HAP-1 (cell line): ENCODE data around the gene PAM16.

Experiments used
- DNase-seq, 2 experiments: peaks; one replicate each; pipeline ENCODE4 v3.0.0-alpha.2; 2016 to 2020; ENCODE audit warnings: low spot score in 2 of 2
- H3K27me3 ChIP-seq: fragments of 250-450 bp; sonication (Bioruptor Pico); 2 replicates; pipeline ENCODE4 v1.5.1; 2020; ENCODE audit warnings: low read depth, mild to moderate bottlenecking, moderate library complexity
- H3K36me3 ChIP-seq: fragments of 250-450 bp; sonication (Bioruptor Pico); replicated peaks from 2 replicates; pipeline ENCODE4 v1.5.1; 2020; ENCODE audit warnings: mild to moderate bottlenecking
- H3K4me1 ChIP-seq: fragments of 250-450 bp; sonication (Bioruptor Pico); 2 replicates; pipeline ENCODE4 v1.5.1; 2020; ENCODE audit warnings: mild to moderate bottlenecking
- H3K4me3 ChIP-seq: fragments of 250-450 bp; sonication (Bioruptor Pico); 2 replicates; pipeline ENCODE4 v1.5.1; 2020; ENCODE audit warnings: mild to moderate bottlenecking, moderate library complexity
- H3K9me3 ChIP-seq: fragments of 250-450 bp; sonication (Bioruptor Pico); 2 replicates; pipeline ENCODE4 v1.5.1; 2020; ENCODE audit warnings: mild to moderate bottlenecking, moderate library complexity
- in situ Hi-C: fragments of 300-500 bp; cut with MboI; formaldehyde crosslinking; loops from 3 replicates; pipeline ENCODE4 v1.14.3; 2020; ENCODE audit warnings: low sequenced_read_pairs, inconsistent platforms, mixed read lengths

Gene PAM16

GRCh38 chr16:4298761-4299522 lies 52.2 kb downstream of the PAM16 start:
- H3K36me3 ChIP-seq, result 0 out of 2 replicates have a peak, but pooled peaks cover 3% of the 10 kb centered on the region
- peaks cover 5% of the 10 kb centered on the region for H3K4me1 ChIP-seq
- DNase-seq, result peak; percentile 38 to 74
- H3K4me3 ChIP-seq, result no peak overlapping the region
- H3K9me3 ChIP-seq, result no peaks in the 10 kb centered on the region
- no peaks in the 10 kb centered on the region for H3K27me3 ChIP-seq
- in situ Hi-C loops, result no loop called here

DNA sequence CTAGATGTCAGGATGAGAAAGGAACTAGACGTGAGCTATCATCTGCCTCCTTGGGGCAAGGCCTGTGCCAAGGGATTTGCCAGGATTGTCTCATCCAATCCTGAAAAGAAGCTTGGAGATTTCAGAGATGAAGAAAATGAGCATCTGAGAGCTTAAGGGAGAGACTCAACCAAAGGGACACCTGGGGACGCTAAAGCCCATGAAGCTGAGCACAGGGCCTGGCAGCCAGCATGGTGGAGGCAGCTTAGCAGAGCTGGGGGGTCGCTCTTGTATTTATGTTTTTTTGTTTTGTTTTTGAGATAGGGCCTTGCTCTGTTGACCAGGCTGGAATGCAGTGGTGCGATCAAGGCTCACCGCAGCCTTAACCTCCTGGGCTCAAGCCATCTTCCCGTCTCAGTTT lies 53.6 kb downstream of the PAM16 start:
- Histone ChIP-seq H3K36me3 (no peaks in the 10 kb centered on the region), H3K9me3 (no peaks in the 10 kb centered on the region), H3K27me3 (no peaks in the 10 kb centered on the region), H3K4me1 (peaks cover 5% of the 10 kb centered on the region), H3K4me3 (no peak overlapping the region)
- no peak for DNase-seq
- in situ Hi-C loops, result no loop called here

DNA sequence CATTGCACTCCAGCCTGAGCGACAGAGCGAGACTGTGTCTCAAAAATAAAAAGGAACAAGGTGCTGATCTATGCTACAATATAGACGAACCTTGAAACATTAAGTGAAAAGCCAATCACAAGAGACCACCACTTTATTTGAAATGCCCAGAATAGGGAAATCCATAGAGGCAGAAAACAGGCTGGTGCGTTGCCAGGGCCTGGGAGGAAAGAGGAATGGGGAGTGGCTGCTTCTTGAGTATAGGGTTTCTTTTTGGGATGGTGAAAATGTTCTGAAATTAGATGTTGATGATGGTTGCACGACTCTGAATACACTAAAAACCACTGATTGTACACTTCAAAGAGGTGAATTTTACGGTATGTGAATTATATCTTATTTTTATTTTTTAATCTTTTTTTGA lies 55.5 kb downstream of the PAM16 start:
- no peak for DNase-seq
- no peaks in the 10 kb centered on the region for H3K27me3 ChIP-seq
- peaks cover 5% of the 10 kb centered on the region for H3K4me1 ChIP-seq
- in situ Hi-C loops, result no loop called here
- no peaks in the 10 kb centered on the region for H3K36me3 ChIP-seq
- no peaks in the 10 kb centered on the region for H3K9me3 ChIP-seq
- H3K4me3 ChIP-seq, result no peak overlapping the region

DNA sequence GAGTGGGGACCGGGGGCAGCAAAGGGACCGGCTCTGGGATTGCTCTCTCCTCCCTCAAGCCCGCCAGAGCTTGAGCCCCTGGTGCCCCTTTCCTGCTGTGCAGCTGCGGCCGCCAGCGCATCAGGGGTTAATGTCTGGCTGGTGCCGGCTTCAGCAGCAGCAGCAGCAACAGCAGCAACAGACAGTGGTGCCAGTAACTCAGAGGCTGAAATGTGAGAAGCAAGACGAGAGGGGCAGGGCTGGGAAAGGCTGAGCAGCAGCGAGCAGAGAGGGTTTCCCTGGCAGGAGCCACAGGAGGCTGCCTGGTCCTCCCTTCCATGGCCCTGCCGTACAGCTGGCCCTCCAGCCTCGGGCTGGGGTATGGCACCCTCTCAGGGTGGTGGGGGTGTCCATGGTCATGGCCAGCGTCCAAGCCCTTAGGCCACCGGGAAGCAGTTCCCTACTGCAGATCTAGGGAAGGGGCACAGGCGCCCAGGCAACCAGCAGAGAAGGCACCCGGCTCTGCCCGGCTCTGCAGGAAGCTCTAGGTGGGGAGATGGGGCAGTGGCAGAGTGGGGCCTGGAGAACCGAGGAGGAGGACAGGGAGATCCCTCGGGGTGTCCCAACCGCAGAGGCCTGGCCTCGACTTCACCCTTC lies 57.2 kb downstream of the PAM16 start:
- H3K9me3 ChIP-seq, result no peaks in the 10 kb centered on the region
- H3K36me3 ChIP-seq, result no peaks in the 10 kb centered on the region
- H3K27me3 ChIP-seq, result no peaks in the 10 kb centered on the region
- H3K4me1 ChIP-seq, result no peaks in the 10 kb centered on the region
- in situ Hi-C loops, result no loop called here
- DNase-seq, result no peak
- H3K4me3 ChIP-seq, result no peak overlapping the region

GRCh38 chr16:4293181-4293716 lies 57.9 kb downstream of the PAM16 start:
- Histone ChIP-seq H3K4me1 (no peaks in the 10 kb centered on the region), H3K36me3 (no peaks in the 10 kb centered on the region), H3K9me3 (no peaks in the 10 kb centered on the region), H3K27me3 (no peaks in the 10 kb centered on the region), H3K4me3 (no peak overlapping the region)
- in situ Hi-C loops, result no loop called here
- DNase-seq, result no peak

- no peaks in the 10 kb centered on the region for H3K4me1 ChIP-seq
- H3K36me3 ChIP-seq, result no peaks in the 10 kb centered on the region
- in situ Hi-C loops, result no loop called here
- DNase-seq, result no peak
- H3K9me3 ChIP-seq, result no peaks in the 10 kb centered on the region
- no peaks in the 10 kb centered on the region for H3K27me3 ChIP-seq
- H3K4me3 ChIP-seq, result no peak overlapping the region
These were observed 59.4 kb downstream of the PAM16 start for GRCh38 chr16:4291699-4292098.
